Endothelial cell of umbilical vein (primary cell): ENCODE results near the gene HDAC4.

Experiments used
- EZH2 ChIP-seq: IDR thresholded peaks from 2 replicates; pipeline ENCODE4 v1.6.1; 2012; ENCODE audit warnings: borderline replicate concordance, low read depth, mild to moderate bottlenecking, moderate library complexity, low read length, inconsistent platforms; ENCODE audit not compliant: severe bottlenecking
- FOS ChIP-seq: IDR thresholded peaks from 2 replicates; pipeline ENCODE4 v1.6.1; 2011; ENCODE audit warnings: mild to moderate bottlenecking, low read length, moderate library complexity, borderline replicate concordance; ENCODE audit not compliant: insufficient read depth
- MYC ChIP-seq: IDR thresholded peaks from one replicate; pipeline ENCODE4 v1.6.1; 2011; ENCODE audit warnings: mild to moderate bottlenecking, low read depth, low read length
- POLR2A ChIP-seq: IDR thresholded peaks from 2 replicates; pipeline ENCODE4 v1.6.1; 2012; ENCODE audit warnings: low read depth, mild to moderate bottlenecking, control low read depth, low read length
- POLR2AphosphoS5 ChIP-seq: IDR thresholded peaks from 2 replicates; pipeline ENCODE4 v1.6.1; 2012; ENCODE audit warnings: low read depth, mild to moderate bottlenecking, control low read depth, low read length, moderate library complexity; ENCODE audit not compliant: insufficient read depth
- TF ChIP-seq, protein P1 (sequence below), 2 donors: IDR thresholded peaks; 1 replicate in 1 of 2; 2 replicates in 1 of 2; pipeline ENCODE4 v1.5.1; 2011; ENCODE audit warnings: low read length in 2 of 2, mild to moderate bottlenecking in 2 of 2, moderate library complexity in 2 of 2, control low read depth in 1 of 2, inconsistent platforms in 1 of 2, low read depth in 1 of 2; ENCODE audit not compliant: insufficient read depth in 1 of 2; ENCODE audit errors: extremely low read depth in 1 of 2
- TF ChIP-seq, protein P2 (sequence below): IDR thresholded peaks from 2 replicates; pipeline ENCODE4 v1.6.1; 2011; ENCODE audit not compliant: insufficient read depth, insufficient read length

DNA sequence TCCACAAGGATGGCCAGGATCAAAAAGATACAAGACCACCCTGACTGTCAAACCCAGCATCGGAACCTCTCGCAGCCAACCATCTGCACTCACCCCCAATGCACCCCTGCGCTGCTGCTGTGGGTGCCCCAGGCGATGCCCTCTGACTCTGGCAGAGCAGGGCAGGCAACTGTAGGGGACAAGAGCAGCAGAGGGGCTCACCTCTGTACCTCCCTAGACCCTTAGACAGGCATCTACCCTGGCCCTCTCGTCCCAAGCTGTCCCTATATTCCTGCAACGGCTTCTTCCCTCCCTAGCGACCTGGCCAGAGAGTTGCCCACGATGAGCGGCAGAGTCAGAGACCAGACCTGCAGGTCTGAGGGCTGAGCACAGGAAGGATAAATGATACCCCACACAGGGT is 128.2 kb downstream of the HDAC4 start:
- no peak for TF ChIP-seq POLR2A
- TF ChIP-seq, protein P1, sequence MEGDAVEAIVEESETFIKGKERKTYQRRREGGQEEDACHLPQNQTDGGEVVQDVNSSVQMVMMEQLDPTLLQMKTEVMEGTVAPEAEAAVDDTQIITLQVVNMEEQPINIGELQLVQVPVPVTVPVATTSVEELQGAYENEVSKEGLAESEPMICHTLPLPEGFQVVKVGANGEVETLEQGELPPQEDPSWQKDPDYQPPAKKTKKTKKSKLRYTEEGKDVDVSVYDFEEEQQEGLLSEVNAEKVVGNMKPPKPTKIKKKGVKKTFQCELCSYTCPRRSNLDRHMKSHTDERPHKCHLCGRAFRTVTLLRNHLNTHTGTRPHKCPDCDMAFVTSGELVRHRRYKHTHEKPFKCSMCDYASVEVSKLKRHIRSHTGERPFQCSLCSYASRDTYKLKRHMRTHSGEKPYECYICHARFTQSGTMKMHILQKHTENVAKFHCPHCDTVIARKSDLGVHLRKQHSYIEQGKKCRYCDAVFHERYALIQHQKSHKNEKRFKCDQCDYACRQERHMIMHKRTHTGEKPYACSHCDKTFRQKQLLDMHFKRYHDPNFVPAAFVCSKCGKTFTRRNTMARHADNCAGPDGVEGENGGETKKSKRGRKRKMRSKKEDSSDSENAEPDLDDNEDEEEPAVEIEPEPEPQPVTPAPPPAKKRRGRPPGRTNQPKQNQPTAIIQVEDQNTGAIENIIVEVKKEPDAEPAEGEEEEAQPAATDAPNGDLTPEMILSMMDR (IDR thresholded peaks at IDR 0.05; ENCODE audit: extremely low read depth in 1 of 2, insufficient read depth in 1 of 2, low read depth in 1 of 2, low read length in 2 of 2) = no peak
- TF ChIP-seq EZH2 = no peak
- TF ChIP-seq POLR2AphosphoS5 = no peak
- no peak for TF ChIP-seq MYC
- no peak for TF ChIP-seq FOS
- TF ChIP-seq, protein P2, sequence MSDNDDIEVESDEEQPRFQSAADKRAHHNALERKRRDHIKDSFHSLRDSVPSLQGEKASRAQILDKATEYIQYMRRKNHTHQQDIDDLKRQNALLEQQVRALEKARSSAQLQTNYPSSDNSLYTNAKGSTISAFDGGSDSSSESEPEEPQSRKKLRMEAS = no peak
